Lower leg skin (tissue), 4 donors: ENCODE data around the gene DBX1. TPM values are rescaled to one million over a fixed set of nuclear protein-coding genes. Genes with fewer than 3 reads are reported as not detected.
"Not testable (repeated sequence)": the region's sequence is repeated elsewhere in the genome, so short reads cannot be mapped to it uniquely, and the experiment has no call there.

Experiments
- DNase-seq, 2 donors: peaks; one replicate each; pipeline ENCODE4 v3.0.0-alpha.2; 2019; ENCODE audit warnings: low spot score in 2 of 2
- H3K4me3 ChIP-seq: fragments of 200-600 bp; sonication (generic); 2 replicates; pipeline ENCODE4 v1.5.1; 2017; ENCODE audit warnings: mild to moderate bottlenecking, low read depth; ENCODE audit not compliant: poor library complexity, severe bottlenecking
- CTCF ChIP-seq, 3 donors: fragments of 450-650 bp; IDR thresholded peaks; one replicate each; pipeline ENCODE4 v1.5.1; 2016; ENCODE audit warnings: antibody characterized with exemption in 3 of 3, mild to moderate bottlenecking in 3 of 3, moderate library complexity in 2 of 3
- POLR2A ChIP-seq, 2 donors: fragments of 450-650 bp; IDR thresholded peaks; one replicate each; pipeline ENCODE4 v1.6.1; 2016 to 2017; ENCODE audit warnings: antibody characterized with exemption in 2 of 2, mild to moderate bottlenecking in 1 of 2, moderate library complexity in 1 of 2
- WGBS, 2 donors: methylation state at CpG; one replicate each; pipeline ENCODE4 v1.1.5; 2018; 5-methylcytosine and 5-hydroxymethylcytosine counted together
- intact Hi-C: fragments of 100-400 bp; cut with DNase I; formaldehyde crosslinking; loops from one replicate; pipeline ENCODE4 v1.15.0; 2023; ENCODE audit warnings: low total_unique reads
- total RNA-seq, 4 donors: library from RNA; depleted of rRNA; stranded (reverse); fragments of >200 nt; gene quantifications; one replicate each; pipeline ENCODE4 v1.1.0, GENCODE V29; 2016

Gene DBX1
- total RNA-seq, 4 donors from 2014 or later: not detected

GRCh38 chr11:20203831-20204230 is 43.6 kb upstream of the DBX1 start:
- intact Hi-C loops: no loop called here
- no peak for TF ChIP-seq CTCF (IDR thresholded peaks at IDR 0.05)
- TF ChIP-seq POLR2A (IDR thresholded peaks at IDR 0.05): no peak
- H3K4me3 ChIP-seq: no peak overlapping the region
- DNase-seq: no peak

GRCh38 chr11:20201231-20201630 is 41.0 kb upstream of the DBX1 start:
- no peak for DNase-seq
- no peak overlapping the region for H3K4me3 ChIP-seq
- 21 to 31% methylated on average over 2 of the region's 2 CpGs for WGBS, 2 donors
- intact Hi-C loops: no loop called here
- no peak for TF ChIP-seq POLR2A (IDR thresholded peaks at IDR 0.05)
- TF ChIP-seq CTCF (IDR thresholded peaks at IDR 0.05): no peak

- 23 to 27% methylated on average over 5 of the region's 5 CpGs for WGBS, 2 donors
- not testable (repeated sequence) for H3K4me3 ChIP-seq
Measured at GRCh38 chr11:20200331-20200955, 40.2 kb upstream of the DBX1 start.

GRCh38 chr11:20197881-20198280 is 37.6 kb upstream of the DBX1 start:
- DNase-seq: no peak
- TF ChIP-seq CTCF (IDR thresholded peaks at IDR 0.05) (no peak), POLR2A (IDR thresholded peaks at IDR 0.05) (no peak)
- H3K4me3 ChIP-seq: no peak overlapping the region
- 18 to 21% methylated on average over 2 of the region's 2 CpGs for WGBS, 2 donors
- intact Hi-C loops: no loop called here

More at GRCh38 chr11:20200331-20200955, 40.2 kb upstream of the DBX1 start:
- intact Hi-C loops, DNase-seq: not testable (repeated sequence)

- 67 to 73% methylated on average over 2 of the region's 2 CpGs for WGBS, 2 donors
- no peak overlapping the region for H3K4me3 ChIP-seq
- TF ChIP-seq POLR2A (IDR thresholded peaks at IDR 0.05) (no peak), CTCF (IDR thresholded peaks at IDR 0.05) (no peak)
- no peak for DNase-seq
- intact Hi-C loops: no loop called here
Measured at GRCh38 chr11:20194470-20194869, 34.2 kb upstream of the DBX1 start.

DNA sequence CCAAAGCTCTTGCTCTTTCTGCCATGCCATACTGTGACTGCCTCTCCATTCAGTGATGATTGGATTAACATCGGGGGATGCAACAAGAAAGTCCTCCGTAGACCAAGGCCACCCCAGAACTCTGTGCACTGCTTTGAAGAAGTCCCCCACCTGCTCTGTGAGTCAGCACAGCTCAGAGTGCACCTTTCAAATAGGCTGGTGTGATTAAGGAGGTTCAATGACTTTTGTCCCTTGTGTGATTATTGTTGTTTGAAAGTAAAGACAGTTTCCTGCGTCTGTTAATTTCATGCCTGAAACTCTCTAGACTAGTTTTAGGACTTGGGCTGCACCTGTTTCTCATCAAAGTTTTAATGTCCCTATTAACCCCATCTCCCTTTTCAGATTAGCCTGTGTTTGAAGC is 33.0 kb upstream of the DBX1 start:
- 54 to 66% methylated on average over 3 of the region's 3 CpGs for WGBS, 2 donors
- TF ChIP-seq CTCF (IDR thresholded peaks at IDR 0.05) (no peak), POLR2A (IDR thresholded peaks at IDR 0.05) (no peak)
- no peak overlapping the region for H3K4me3 ChIP-seq
- intact Hi-C loops: no loop called here
- no peak for DNase-seq
